ENCODE data around the gene CACNA2D4. TPM values are rescaled to one million over a fixed set of nuclear protein-coding genes. Genes with fewer than 3 reads are reported as not detected.

The CACNA2D4 gene
- total and polyA plus RNA-seq, 2 donors (not counting 3 experiments of a cell fraction or from before 2014, with no cell fraction given) = 0.58 to 0.73 TPM

GRCh38 chr12:1859643-1860042 lies 58.8 kb downstream of the CACNA2D4 start:
- DNase-seq (ENCODE audit: low read depth, low spot score) (no peak), FAIRE-seq (no peak)
- ChIA-PET CTCF (no interaction called here), POLR2A (no interaction called here)
- no peaks in the 10 kb centered on the region for H3K4me1 ChIP-seq (ENCODE audit: control insufficient read depth, extremely low read depth, insufficient read depth, low read length)
- H4K20me1 ChIP-seq (replicated peaks; ENCODE audit: control insufficient read depth, extremely low read depth, insufficient read depth, low read length) = no peaks in the 10 kb centered on the region
- intact Hi-C loops (cut with micrococcal nuclease) = no loop called here
- H3K36me3 ChIP-seq (ENCODE audit: control insufficient read depth in 2 of 2, extremely low read depth in 1 of 2, insufficient read depth in 2 of 2, low read length in 2 of 2) = no peaks in the 10 kb centered on the region
- H3K4me2 ChIP-seq (ENCODE audit: insufficient read depth, low read length) = no peak overlapping the region
- no TSS peak for BruUV-seq (replicated peaks)
- H3K79me2 ChIP-seq (ENCODE audit: control insufficient read depth, insufficient read depth, low read length) = no peaks in the 10 kb centered on the region
- no peak overlapping the region for H2AFZ ChIP-seq (ENCODE audit: low read depth, low read length)
- H3K27me3 ChIP-seq (ENCODE audit: control insufficient read depth in 2 of 2, insufficient read depth in 2 of 2, low read length in 2 of 2) = peaks cover 0 to 4% of the 10 kb centered on the region in 2 experiments
- H3K9me1 ChIP-seq (replicated peaks; ENCODE audit: control insufficient read depth, extremely low read depth, insufficient read depth, low read length) = no peaks in the 10 kb centered on the region
- no peak overlapping the region for H3K4me3 ChIP-seq (replicated peaks in 1 of 3; ENCODE audit: insufficient read depth in 1 of 3, low read depth in 1 of 3, low read length in 3 of 3)
- no peaks in the 10 kb centered on the region for H3K9me3 ChIP-seq (replicated peaks; ENCODE audit: control insufficient read depth, insufficient read depth, low read length)
- TF ChIP-seq GATA2 (IDR thresholded peaks at IDR 0.05; ENCODE audit: insufficient read depth, insufficient read length, low read depth, low read length) (no peak), FOS (IDR thresholded peaks at IDR 0.05; ENCODE audit: borderline replicate concordance, insufficient read depth, low read length) (no peak), MYC (IDR thresholded peaks at IDR 0.05; ENCODE audit: low read depth, low read length) (no peak), EZH2 (IDR thresholded peaks at IDR 0.05; ENCODE audit: borderline replicate concordance, low read depth, low read length, severe bottlenecking) (no peak), CTCF (IDR thresholded peaks at IDR 0.05; ENCODE audit: extremely low read depth in 1 of 2, insufficient read depth in 1 of 2, low read depth in 1 of 2, low read length in 2 of 2) (no peak), JUN (IDR thresholded peaks at IDR 0.05; ENCODE audit: borderline replicate concordance, insufficient read depth, insufficient read length, low read depth) (no peak), MAX (IDR thresholded peaks at IDR 0.05; ENCODE audit: insufficient read depth, insufficient read length) (no peak), POLR2AphosphoS5 (IDR thresholded peaks at IDR 0.05; ENCODE audit: insufficient read depth, low read depth, low read length) (no peak), POLR2A (IDR thresholded peaks at IDR 0.05; ENCODE audit: low read depth, low read length) (no peak)
- H3K27ac ChIP-seq (ENCODE audit: insufficient read depth, low read depth, low read length) = no peak overlapping the region
- dilution Hi-C loops (cut with MboI; ENCODE audit: extremely low pct_ligation_motif_present, low sequenced_read_pairs) = no loop called here
- H3K9ac ChIP-seq (replicated peaks; ENCODE audit: extremely low read depth, insufficient read depth, low read length) = no peak overlapping the region

Data from endothelial cell of umbilical vein (primary cell).